Esophagus muscularis mucosa (tissue), 4 donors: ENCODE data around the gene ARPC5L.

Experiments
- EP300 ChIP-seq: sonication (generic); formaldehyde crosslinking; IDR thresholded peaks from one replicate; pipeline ENCODE4 v1.6.1; 2017; ENCODE audit warnings: antibody characterized with exemption
- POLR2A ChIP-seq: fragments of 450-650 bp; IDR thresholded peaks from one replicate; pipeline ENCODE4 v1.6.1; 2017; ENCODE audit warnings: antibody characterized with exemption, moderate library complexity, mild to moderate bottlenecking, low read depth
- POLR2AphosphoS5 ChIP-seq, 2 donors: sonication (generic); formaldehyde crosslinking; IDR thresholded peaks; one replicate each; pipeline ENCODE4 v1.6.1; 2017; ENCODE audit warnings: antibody characterized with exemption in 2 of 2
- TF ChIP-seq, protein P1 (sequence below), 3 experiments: fragments of 200-600 bp in 2 of 3; fragments of 450-650 bp in 1 of 3; sonication (generic) in 2 of 3; IDR thresholded peaks; one replicate each; pipeline ENCODE4 v1.5.1; 2017 to 2019; ENCODE audit warnings: antibody characterized with exemption in 3 of 3, mild to moderate bottlenecking in 2 of 3, moderate library complexity in 1 of 3

DNA sequence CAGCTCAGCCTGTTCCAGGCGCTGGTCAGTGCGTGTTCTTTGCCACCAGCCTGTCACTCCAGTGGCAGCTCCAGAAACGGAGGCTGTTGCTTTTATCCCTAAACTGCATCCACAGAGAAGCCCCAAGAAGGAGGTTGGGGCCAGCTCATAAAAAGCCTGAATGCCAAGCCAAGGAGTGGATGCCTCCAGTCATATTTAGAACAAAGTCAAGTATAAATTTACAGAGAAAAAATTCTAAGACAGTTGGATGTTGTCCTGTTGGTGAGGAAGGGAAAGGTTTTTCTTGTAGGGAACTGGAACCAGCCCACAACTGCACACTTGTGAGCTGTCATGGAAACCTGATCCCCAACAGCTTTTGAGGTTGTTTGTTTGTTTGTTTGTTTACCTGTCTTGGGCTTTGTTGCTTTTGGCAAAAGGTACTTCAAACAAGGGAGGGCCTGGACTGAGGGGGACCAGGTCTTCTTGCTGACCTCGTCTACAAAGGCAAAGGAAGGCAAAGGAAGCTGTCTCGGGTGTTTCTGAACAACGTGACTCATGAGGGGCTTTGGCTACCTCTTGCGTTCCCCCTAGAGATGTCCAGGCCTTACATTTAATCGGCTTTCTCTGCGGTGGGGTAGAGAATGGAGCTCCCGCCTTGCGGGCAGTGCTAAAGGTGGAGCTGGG is 48.3 kb upstream of the ARPC5L start:
- TF ChIP-seq, protein P1, sequence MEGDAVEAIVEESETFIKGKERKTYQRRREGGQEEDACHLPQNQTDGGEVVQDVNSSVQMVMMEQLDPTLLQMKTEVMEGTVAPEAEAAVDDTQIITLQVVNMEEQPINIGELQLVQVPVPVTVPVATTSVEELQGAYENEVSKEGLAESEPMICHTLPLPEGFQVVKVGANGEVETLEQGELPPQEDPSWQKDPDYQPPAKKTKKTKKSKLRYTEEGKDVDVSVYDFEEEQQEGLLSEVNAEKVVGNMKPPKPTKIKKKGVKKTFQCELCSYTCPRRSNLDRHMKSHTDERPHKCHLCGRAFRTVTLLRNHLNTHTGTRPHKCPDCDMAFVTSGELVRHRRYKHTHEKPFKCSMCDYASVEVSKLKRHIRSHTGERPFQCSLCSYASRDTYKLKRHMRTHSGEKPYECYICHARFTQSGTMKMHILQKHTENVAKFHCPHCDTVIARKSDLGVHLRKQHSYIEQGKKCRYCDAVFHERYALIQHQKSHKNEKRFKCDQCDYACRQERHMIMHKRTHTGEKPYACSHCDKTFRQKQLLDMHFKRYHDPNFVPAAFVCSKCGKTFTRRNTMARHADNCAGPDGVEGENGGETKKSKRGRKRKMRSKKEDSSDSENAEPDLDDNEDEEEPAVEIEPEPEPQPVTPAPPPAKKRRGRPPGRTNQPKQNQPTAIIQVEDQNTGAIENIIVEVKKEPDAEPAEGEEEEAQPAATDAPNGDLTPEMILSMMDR (IDR thresholded peaks at IDR 0.05) = no peak
- TF ChIP-seq POLR2AphosphoS5 (IDR thresholded peaks at IDR 0.05) = no peak
- no peak for TF ChIP-seq POLR2A
- no peak for TF ChIP-seq EP300
